ENCODE measurements around the gene ADGRB3. TPM values are rescaled to one million over a fixed set of nuclear protein-coding genes. Genes with fewer than 3 reads are reported as not detected.

Gene ADGRB3
- total RNA-seq, 3 donors from 2014 or later = 1.1 to 2.3 (median 1.2) TPM

GRCh38 chr6:69294862-69295261, 659.8 kb downstream of the ADGRB3 start:
- H3K27me3 ChIP-seq = no peaks in the 10 kb centered on the region
- TF ChIP-seq CTCF (IDR thresholded peaks at IDR 0.05) = no peak
- no peak for TF ChIP-seq POLR2A (IDR thresholded peaks at IDR 0.05)
- no peak for TF ChIP-seq POLR2AphosphoS5 (IDR thresholded peaks at IDR 0.05)
- no peak overlapping the region for H3K4me3 ChIP-seq
- no peaks in the 10 kb centered on the region for H3K4me1 ChIP-seq
- intact Hi-C loops (cut with DNase I; ENCODE audit: low total_unique reads) = no loop called here
- no peak overlapping the region for H3K27ac ChIP-seq
- no peak for DNase-seq (ENCODE audit: low spot score in 2 of 2)
- no peaks in the 10 kb centered on the region for H3K36me3 ChIP-seq
- H3K9me3 ChIP-seq = no peaks in the 10 kb centered on the region

GRCh38 chr6:69303382-69303781, 668.3 kb downstream of the ADGRB3 start:
- H3K27me3 ChIP-seq = no peaks in the 10 kb centered on the region
- no peak for DNase-seq (ENCODE audit: low spot score in 2 of 2)
- H3K4me3 ChIP-seq = no peak overlapping the region
- H3K9me3 ChIP-seq = peaks cover 0 to 2% of the 10 kb centered on the region in 2 donors
- no peaks in the 10 kb centered on the region for H3K36me3 ChIP-seq
- TF ChIP-seq CTCF (IDR thresholded peaks at IDR 0.05) (no peak), POLR2AphosphoS5 (IDR thresholded peaks at IDR 0.05) (no peak), POLR2A (IDR thresholded peaks at IDR 0.05) (no peak)
- H3K4me1 ChIP-seq = no peaks in the 10 kb centered on the region
- intact Hi-C loops (cut with DNase I; ENCODE audit: low total_unique reads) = no loop called here
- H3K27ac ChIP-seq = no peak overlapping the region

- no peak overlapping the region for H3K27ac ChIP-seq
- H3K36me3 ChIP-seq = no peaks in the 10 kb centered on the region
- no peak overlapping the region for H3K4me3 ChIP-seq
- TF ChIP-seq POLR2A (IDR thresholded peaks at IDR 0.05) (no peak), CTCF (IDR thresholded peaks at IDR 0.05) (no peak), POLR2AphosphoS5 (IDR thresholded peaks at IDR 0.05) (no peak)
- H3K9me3 ChIP-seq = peaks cover 0 to 4% of the 10 kb centered on the region in 2 donors
- no peak for DNase-seq (ENCODE audit: low spot score in 2 of 2)
- intact Hi-C loops (cut with DNase I; ENCODE audit: low total_unique reads) = no loop called here
- H3K4me1 ChIP-seq = no peaks in the 10 kb centered on the region
- no peaks in the 10 kb centered on the region for H3K27me3 ChIP-seq
Observed at GRCh38 chr6:69305456-69305855, 670.4 kb downstream of the ADGRB3 start.

GRCh38 chr6:69308584-69308983, 673.5 kb downstream of the ADGRB3 start:
- Histone ChIP-seq H3K4me1 (no peaks in the 10 kb centered on the region), H3K27ac (no peak overlapping the region), H3K9me3 (peaks cover 0 to 4% of the 10 kb centered on the region in 2 donors), H3K4me3 (no peak overlapping the region), H3K36me3 (no peaks in the 10 kb centered on the region), H3K27me3 (no peaks in the 10 kb centered on the region)
- TF ChIP-seq CTCF (IDR thresholded peaks at IDR 0.05) (no peak), POLR2A (IDR thresholded peaks at IDR 0.05) (no peak), POLR2AphosphoS5 (IDR thresholded peaks at IDR 0.05) (no peak)
- DNase-seq (ENCODE audit: low spot score in 2 of 2) = no peak
- intact Hi-C loops (cut with DNase I; ENCODE audit: low total_unique reads) = no loop called here

GRCh38 chr6:69311888-69312287, 676.8 kb downstream of the ADGRB3 start:
- DNase-seq (ENCODE audit: low spot score in 2 of 2) = no peak
- Histone ChIP-seq H3K27ac (no peak overlapping the region), H3K36me3 (no peaks in the 10 kb centered on the region), H3K4me3 (no peak overlapping the region), H3K4me1 (no peaks in the 10 kb centered on the region), H3K9me3 (peaks cover 0 to 4% of the 10 kb centered on the region in 2 donors), H3K27me3 (no peaks in the 10 kb centered on the region)
- no peak for TF ChIP-seq POLR2A (IDR thresholded peaks at IDR 0.05)
- no peak for TF ChIP-seq POLR2AphosphoS5 (IDR thresholded peaks at IDR 0.05)
- no peak for TF ChIP-seq CTCF (IDR thresholded peaks at IDR 0.05)
- intact Hi-C loops (cut with DNase I; ENCODE audit: low total_unique reads) = no loop called here

Data from breast epithelium (tissue), 4 donors.